Body of pancreas (tissue), 4 donors: ENCODE results near the gene IFT88.

Experiments
- CTCF ChIP-seq, 7 experiments: fragments of 450-650 bp in 4 of 7; fragments of 200-600 bp in 3 of 7; sonication (generic) in 3 of 7; IDR thresholded peaks; one replicate each; pipeline ENCODE4 v1.5.1; 2016 to 2019; ENCODE audit warnings: antibody characterized with exemption in 7 of 7
- POLR2A ChIP-seq, 3 donors: fragments of 450-650 bp; IDR thresholded peaks; one replicate each; pipeline ENCODE4 v1.6.1; 2016; ENCODE audit warnings: antibody characterized with exemption in 3 of 3, mild to moderate bottlenecking in 2 of 3

GRCh38 chr13:20709369-20709768 is 142.4 kb downstream of the IFT88 start:
- TF ChIP-seq CTCF (IDR thresholded peaks at IDR 0.05): no peak
- TF ChIP-seq POLR2A (IDR thresholded peaks at IDR 0.05): no peak
